Measurements from ENCODE around the gene TGFBI.

Gene TGFBI

DNA sequence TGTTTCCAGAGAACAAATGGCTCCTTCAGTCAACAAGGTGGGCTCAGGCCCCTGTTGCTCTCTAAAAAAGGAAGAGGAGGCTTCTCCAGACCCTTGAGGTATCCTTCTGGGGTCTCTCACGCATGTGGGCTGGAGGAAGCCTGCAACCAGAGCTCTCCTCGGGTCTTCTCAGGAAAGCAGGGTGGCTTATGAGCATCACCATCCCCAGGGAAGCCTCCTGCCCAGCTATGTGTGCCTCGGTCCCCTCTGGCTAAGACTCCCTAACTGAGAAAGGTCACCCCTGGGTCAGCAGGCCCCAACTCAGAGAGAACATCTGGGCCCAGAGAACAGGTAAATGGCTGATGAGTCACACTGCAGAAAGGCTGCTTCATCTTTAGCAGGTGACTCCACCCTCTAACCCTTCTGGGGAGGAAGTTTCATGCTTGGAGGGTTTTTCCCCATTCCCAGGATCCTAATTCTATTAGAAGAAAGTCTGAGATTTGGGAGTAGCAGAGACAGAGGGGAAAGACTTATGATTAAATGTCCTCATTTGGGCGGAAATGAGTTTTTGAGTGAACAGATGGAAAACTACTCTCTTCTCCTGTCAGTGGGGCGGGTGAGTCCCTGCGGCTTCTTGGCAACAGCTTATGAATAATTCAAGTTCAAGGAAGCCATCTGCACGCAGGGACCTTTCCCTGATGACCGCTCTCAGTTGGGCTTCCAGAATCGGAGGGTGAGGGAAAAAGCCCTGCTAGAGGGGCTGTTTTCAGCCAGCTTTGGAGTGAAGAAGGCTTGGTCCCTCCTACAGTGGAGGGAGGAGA is 41.9 kb downstream of the TGFBI start:
- H3K27me3 ChIP-seq: no peaks in the 10 kb centered on the region
- intact Hi-C loops (cut with DNase I; ENCODE audit: low total_unique reads): no loop called here
- H3K27ac ChIP-seq: no peak overlapping the region

GRCh38 chr5:136073714-136074529 is 45.1 kb downstream of the TGFBI start:
- no peaks in the 10 kb centered on the region for H3K27me3 ChIP-seq
- TF ChIP-seq, protein P1, sequence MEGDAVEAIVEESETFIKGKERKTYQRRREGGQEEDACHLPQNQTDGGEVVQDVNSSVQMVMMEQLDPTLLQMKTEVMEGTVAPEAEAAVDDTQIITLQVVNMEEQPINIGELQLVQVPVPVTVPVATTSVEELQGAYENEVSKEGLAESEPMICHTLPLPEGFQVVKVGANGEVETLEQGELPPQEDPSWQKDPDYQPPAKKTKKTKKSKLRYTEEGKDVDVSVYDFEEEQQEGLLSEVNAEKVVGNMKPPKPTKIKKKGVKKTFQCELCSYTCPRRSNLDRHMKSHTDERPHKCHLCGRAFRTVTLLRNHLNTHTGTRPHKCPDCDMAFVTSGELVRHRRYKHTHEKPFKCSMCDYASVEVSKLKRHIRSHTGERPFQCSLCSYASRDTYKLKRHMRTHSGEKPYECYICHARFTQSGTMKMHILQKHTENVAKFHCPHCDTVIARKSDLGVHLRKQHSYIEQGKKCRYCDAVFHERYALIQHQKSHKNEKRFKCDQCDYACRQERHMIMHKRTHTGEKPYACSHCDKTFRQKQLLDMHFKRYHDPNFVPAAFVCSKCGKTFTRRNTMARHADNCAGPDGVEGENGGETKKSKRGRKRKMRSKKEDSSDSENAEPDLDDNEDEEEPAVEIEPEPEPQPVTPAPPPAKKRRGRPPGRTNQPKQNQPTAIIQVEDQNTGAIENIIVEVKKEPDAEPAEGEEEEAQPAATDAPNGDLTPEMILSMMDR (IDR thresholded peaks at IDR 0.05): no peak
- H3K9me3 ChIP-seq: no peaks in the 10 kb centered on the region
- H3K4me3 ChIP-seq: no peak overlapping the region
- H3K36me3 ChIP-seq: no peaks in the 10 kb centered on the region
- DNase-seq: no peak
- no peak overlapping the region for H3K27ac ChIP-seq
- H3K4me1 ChIP-seq: no peaks in the 10 kb centered on the region
- intact Hi-C loops (cut with DNase I; ENCODE audit: low total_unique reads): no loop called here

More for the DNA sequence above, 41.9 kb downstream of the TGFBI start:
- no peaks in the 10 kb centered on the region for H3K36me3 ChIP-seq
- no peaks in the 10 kb centered on the region for H3K9me3 ChIP-seq
- TF ChIP-seq, protein P1 (IDR thresholded peaks at IDR 0.05): no peak
- no peak for DNase-seq
- no peak overlapping the region for H3K4me3 ChIP-seq
- H3K4me1 ChIP-seq: peaks cover 0 to 13% (median 2%) of the 10 kb centered on the region in 4 donors

DNA sequence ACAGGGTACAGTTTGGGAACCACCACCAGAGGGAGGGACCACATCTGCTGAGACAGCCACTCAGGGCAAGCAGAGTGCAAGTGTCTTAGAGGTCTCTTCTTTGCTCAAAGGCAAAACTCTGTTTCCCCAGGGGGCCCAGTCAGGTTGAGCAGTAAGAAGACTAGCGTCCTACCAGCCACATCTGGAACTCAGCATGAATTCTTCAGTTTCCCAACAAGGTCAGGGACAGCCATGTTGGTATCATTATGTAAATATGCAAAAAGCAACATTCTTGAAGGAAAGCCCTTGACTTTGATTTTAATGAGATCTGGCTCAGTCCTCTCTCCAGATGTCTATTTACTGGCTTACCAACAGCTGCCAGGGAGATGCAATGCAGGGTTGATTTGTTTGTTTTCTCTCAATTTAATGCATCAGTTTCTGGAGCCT is 46.7 kb downstream of the TGFBI start:
- TF ChIP-seq, protein P1 (IDR thresholded peaks at IDR 0.05): no peak
- no peak overlapping the region for H3K4me3 ChIP-seq
- no peaks in the 10 kb centered on the region for H3K4me1 ChIP-seq
- H3K36me3 ChIP-seq: no peaks in the 10 kb centered on the region
- no peaks in the 10 kb centered on the region for H3K27me3 ChIP-seq
- intact Hi-C loops (cut with DNase I; ENCODE audit: low total_unique reads): no loop called here
- no peaks in the 10 kb centered on the region for H3K9me3 ChIP-seq
- no peak overlapping the region for H3K27ac ChIP-seq
- no peak for DNase-seq

DNA sequence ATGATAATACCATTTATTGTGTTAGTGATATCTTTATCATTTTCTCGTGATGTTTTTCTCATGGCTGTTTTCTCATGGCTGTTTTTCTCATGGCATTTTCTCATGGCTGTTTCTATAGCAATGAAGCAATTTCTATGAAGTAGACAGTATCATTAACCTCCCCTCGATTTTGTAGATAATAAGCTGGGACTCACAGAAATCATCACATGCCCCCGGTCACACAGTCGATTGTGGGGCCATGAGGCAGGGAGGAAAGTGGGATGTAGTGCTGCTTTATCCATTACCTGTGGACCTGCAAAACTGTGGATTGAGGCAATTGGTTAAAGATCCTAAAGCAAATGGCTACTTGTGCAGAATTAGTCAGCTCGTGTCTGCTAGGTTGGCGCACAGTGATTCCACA is 47.3 kb downstream of the TGFBI start:
- no peak overlapping the region for H3K27ac ChIP-seq
- TF ChIP-seq, protein P1 (IDR thresholded peaks at IDR 0.05): no peak
- DNase-seq: no peak
- H3K4me3 ChIP-seq: no peak overlapping the region
- H3K9me3 ChIP-seq: no peaks in the 10 kb centered on the region
- intact Hi-C loops (cut with DNase I; ENCODE audit: low total_unique reads): no loop called here
- H3K27me3 ChIP-seq: no peaks in the 10 kb centered on the region
- H3K36me3 ChIP-seq: no peaks in the 10 kb centered on the region
- H3K4me1 ChIP-seq: peaks cover 0 to 4% (median 0%) of the 10 kb centered on the region in 4 donors

DNA sequence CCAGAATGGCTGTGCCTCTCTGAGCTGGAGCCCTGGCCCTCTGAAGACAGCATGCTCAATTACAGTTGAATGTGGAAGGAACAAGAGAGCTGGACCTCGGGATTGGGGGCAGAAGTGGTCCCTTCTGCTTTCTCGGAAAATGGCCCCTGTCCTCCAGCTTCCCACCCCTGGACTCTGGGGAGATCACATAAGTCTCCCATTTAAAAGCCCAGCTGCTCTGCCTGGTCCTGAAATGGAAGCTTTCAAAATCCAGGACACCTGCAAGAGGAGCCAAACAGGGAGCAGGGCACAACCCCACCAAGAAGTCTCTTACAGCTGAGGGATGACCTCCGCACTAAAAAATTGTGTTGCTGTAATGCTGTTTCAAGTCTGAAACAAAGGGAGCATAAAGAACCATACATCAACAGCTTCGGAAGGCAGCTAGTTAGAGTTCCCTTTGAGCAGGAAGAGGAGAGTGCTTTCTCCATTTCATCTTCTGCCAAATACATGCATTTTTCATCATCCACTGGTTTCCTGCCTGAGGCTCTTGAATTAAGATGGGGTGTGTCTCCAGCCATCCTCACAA is 48.2 kb downstream of the TGFBI start:
- peaks cover 0 to 8% (median under 1%) of the 10 kb centered on the region in 4 donors for H3K4me1 ChIP-seq
- H3K4me3 ChIP-seq: no peak overlapping the region
- TF ChIP-seq, protein P1 (IDR thresholded peaks at IDR 0.05): no peak
- DNase-seq: no peak
- intact Hi-C loops (cut with DNase I; ENCODE audit: low total_unique reads): no loop called here
- no peak overlapping the region for H3K27ac ChIP-seq
- H3K36me3 ChIP-seq: no peaks in the 10 kb centered on the region
- H3K9me3 ChIP-seq: no peaks in the 10 kb centered on the region
- H3K27me3 ChIP-seq: no peaks in the 10 kb centered on the region
